Measurements from ENCODE around the gene DAPK2.

DNA sequence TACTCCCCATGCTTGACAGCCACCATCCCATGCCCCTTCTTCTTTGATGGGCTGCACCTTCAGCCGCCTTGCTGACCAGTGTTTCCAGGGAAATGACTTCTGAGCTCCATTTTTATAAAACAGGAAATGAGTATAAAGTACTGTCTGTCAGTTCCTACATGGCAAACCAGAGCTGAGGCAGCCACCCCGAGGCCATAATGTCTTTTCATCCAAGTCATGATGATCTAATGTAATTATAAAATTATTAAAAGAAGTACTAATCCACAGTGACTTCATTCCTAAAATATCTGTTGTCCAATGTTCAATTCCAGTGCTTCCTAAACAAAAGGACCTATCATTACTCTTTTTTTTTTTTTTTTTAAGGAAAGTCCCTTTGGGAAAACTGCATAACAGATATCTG lies 137.3 kb downstream of the DAPK2 start:
- TF ChIP-seq, protein P1, sequence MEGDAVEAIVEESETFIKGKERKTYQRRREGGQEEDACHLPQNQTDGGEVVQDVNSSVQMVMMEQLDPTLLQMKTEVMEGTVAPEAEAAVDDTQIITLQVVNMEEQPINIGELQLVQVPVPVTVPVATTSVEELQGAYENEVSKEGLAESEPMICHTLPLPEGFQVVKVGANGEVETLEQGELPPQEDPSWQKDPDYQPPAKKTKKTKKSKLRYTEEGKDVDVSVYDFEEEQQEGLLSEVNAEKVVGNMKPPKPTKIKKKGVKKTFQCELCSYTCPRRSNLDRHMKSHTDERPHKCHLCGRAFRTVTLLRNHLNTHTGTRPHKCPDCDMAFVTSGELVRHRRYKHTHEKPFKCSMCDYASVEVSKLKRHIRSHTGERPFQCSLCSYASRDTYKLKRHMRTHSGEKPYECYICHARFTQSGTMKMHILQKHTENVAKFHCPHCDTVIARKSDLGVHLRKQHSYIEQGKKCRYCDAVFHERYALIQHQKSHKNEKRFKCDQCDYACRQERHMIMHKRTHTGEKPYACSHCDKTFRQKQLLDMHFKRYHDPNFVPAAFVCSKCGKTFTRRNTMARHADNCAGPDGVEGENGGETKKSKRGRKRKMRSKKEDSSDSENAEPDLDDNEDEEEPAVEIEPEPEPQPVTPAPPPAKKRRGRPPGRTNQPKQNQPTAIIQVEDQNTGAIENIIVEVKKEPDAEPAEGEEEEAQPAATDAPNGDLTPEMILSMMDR (conservative IDR thresholded peaks at IDR 0.05; ENCODE audit: low read depth, low read length): no peak
- TF ChIP-seq EZH2phosphoT487 (IDR thresholded peaks at IDR 0.05; ENCODE audit: borderline replicate concordance, low read length) (no peak), EZH2 (IDR thresholded peaks at IDR 0.05; ENCODE audit: low read length, unreplicated experiment) (no peak)
